GM12864 (cell line): ENCODE measurements around the gene PALLD.
"Not testable (repeated sequence)": the region's sequence is repeated elsewhere in the genome, so short reads cannot be mapped to it uniquely, and the experiment has no call there.

Experiments
- DNase-seq: peaks from one replicate; pipeline ENCODE4 v3.0.0-alpha.2; 2011; ENCODE audit warnings: low read depth
- H3K4me3 ChIP-seq: 2 replicates; pipeline ENCODE4 v1.5.1; 2011; ENCODE audit warnings: mild to moderate bottlenecking, low read depth, low read length, control low read depth
- CTCF ChIP-seq: IDR thresholded peaks from 2 replicates; pipeline ENCODE4 v1.5.1; 2011; ENCODE audit warnings: low read depth, mild to moderate bottlenecking, moderate library complexity, low read length, control low read depth, inconsistent platforms; ENCODE audit errors: missing control alignments

Gene PALLD

GRCh38 chr4:168506014-168506413 is 9.2 kb downstream of the PALLD start:
- DNase-seq = no peak

GRCh38 chr4:168507178-168507815 is 10.4 kb downstream of the PALLD start:
- H3K4me3 ChIP-seq = no peak overlapping the region
- TF ChIP-seq CTCF = no peak
- no peak for DNase-seq

More at GRCh38 chr4:168506014-168506413, 9.2 kb downstream of the PALLD start:
- TF ChIP-seq CTCF = no peak
- H3K4me3 ChIP-seq = no peak overlapping the region

GRCh38 chr4:168508683-168509082 is 11.8 kb downstream of the PALLD start:
- H3K4me3 ChIP-seq = no peak overlapping the region
- no peak for DNase-seq
- no peak for TF ChIP-seq CTCF

DNA sequence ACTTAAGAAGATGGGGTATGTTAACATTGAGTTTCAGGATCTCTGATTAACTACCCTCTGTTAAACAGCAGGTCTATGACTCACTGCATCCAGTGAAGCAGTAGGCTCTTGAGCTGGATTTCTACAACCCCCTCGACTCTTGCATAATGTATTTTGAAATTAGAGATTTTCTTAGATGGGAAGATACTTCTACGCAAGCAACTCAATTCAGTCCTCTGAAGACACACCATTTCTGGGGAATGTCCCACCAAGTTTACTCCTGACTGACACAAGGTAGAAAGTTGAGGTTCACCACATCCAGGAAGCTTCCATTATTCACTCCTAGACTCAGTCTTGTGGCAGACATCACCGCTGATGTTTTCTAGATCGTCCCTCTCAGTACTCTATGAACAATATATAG is 12.9 kb downstream of the PALLD start:
- no peak for DNase-seq
- H3K4me3 ChIP-seq = no peak overlapping the region
- TF ChIP-seq CTCF = no peak

GRCh38 chr4:168511780-168512489 is 15.1 kb downstream of the PALLD start:
- TF ChIP-seq CTCF = no peak
- no peak overlapping the region for H3K4me3 ChIP-seq
- no peak for DNase-seq

DNA sequence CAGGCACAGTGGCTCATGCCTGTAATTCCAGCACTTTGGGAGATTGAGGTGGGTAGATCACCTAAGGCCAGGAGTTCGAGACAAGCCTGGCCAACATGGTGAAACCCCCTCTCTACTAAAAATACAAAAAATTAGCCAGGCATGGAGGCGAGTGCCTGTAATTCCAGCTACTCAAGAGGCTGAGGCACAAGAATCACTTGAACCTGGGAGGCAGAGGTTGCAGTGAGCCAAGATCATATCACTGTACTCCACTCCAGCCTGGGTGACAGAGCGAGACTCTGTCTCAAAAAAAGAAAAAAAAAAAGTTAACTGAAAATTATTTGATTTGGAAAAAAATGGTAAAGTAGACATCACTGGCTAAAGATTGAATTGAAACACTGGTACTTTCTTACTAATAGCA is 17.0 kb downstream of the PALLD start:
- H3K4me3 ChIP-seq, DNase-seq: not testable (repeated sequence)

GRCh38 chr4:168514249-168514852 is 17.5 kb downstream of the PALLD start:
- no peak overlapping the region for H3K4me3 ChIP-seq
- TF ChIP-seq CTCF = no peak
- no peak for DNase-seq
